HepG2 (cell line): ENCODE data around the gene ADAM15. TPM values are rescaled to one million over a fixed set of nuclear protein-coding genes. Genes with fewer than 3 reads are reported as not detected.

Source experiments
- AKNA ChIP-seq: sonication (generic); formaldehyde crosslinking; IDR thresholded peaks from 2 replicates; pipeline ENCODE4 v1.4.0; 2020; ENCODE audit warnings: missing genetic modification reagents, borderline replicate concordance
- DRAP1 ChIP-seq: IDR thresholded peaks from 2 replicates; pipeline ENCODE4 v1.6.1; 2016; ENCODE audit warnings: missing genetic modification reagents, missing compliant biosample characterization
- HDAC1 ChIP-seq: sonication (generic); formaldehyde crosslinking; IDR thresholded peaks from 2 replicates; pipeline ENCODE4 v1.5.1; 2020; ENCODE audit warnings: mild to moderate bottlenecking, missing genetic modification reagents
- HOXA7 ChIP-seq: sonication (generic); formaldehyde crosslinking; IDR thresholded peaks from 2 replicates; pipeline ENCODE4 v1.8.1; 2022; ENCODE audit warnings: mild to moderate bottlenecking, missing genetic modification reagents, moderate library complexity
- PHB2 ChIP-seq: fragments of 450-650 bp; IDR thresholded peaks from 2 replicates; pipeline ENCODE4 v1.6.1; 2018; ENCODE audit not compliant: partially characterized antibody
- SMAD3 ChIP-seq: sonication (generic); formaldehyde crosslinking; IDR thresholded peaks from 2 replicates; pipeline ENCODE4 v1.4.0; 2020; ENCODE audit warnings: missing genetic modification reagents
- SRY ChIP-seq: sonication (generic); formaldehyde crosslinking; IDR thresholded peaks from 2 replicates; pipeline ENCODE4 v1.8.0; 2022; ENCODE audit warnings: mild to moderate bottlenecking, missing genetic modification reagents
- TARDBP ChIP-seq: sonication (generic); formaldehyde crosslinking; IDR thresholded peaks from 2 replicates; pipeline ENCODE4 v1.8.0; 2022; ENCODE audit warnings: mild to moderate bottlenecking, missing genetic modification reagents
- ZBTB20 ChIP-seq: sonication (generic); formaldehyde crosslinking; IDR thresholded peaks from 2 replicates; pipeline ENCODE4 v1.8.1; 2023; ENCODE audit warnings: missing genetic modification reagents, low read depth, mild to moderate bottlenecking, borderline replicate concordance
- ZNF430 ChIP-seq: sonication (generic); formaldehyde crosslinking; IDR thresholded peaks from 2 replicates; pipeline ENCODE4 v1.9.0; 2021; ENCODE audit warnings: mild to moderate bottlenecking, missing genetic modification reagents
- ZNF557 ChIP-seq: sonication (generic); formaldehyde crosslinking; IDR thresholded peaks from 2 replicates; pipeline ENCODE4 v1.4.0; 2020; ENCODE audit warnings: missing genetic modification reagents
- ZNF724P ChIP-seq: sonication (generic); formaldehyde crosslinking; IDR thresholded peaks from 2 replicates; pipeline ENCODE4 v1.8.0; 2022; ENCODE audit warnings: missing genetic modification reagents, borderline replicate concordance
- ZNF83 ChIP-seq: sonication (generic); formaldehyde crosslinking; IDR thresholded peaks from 2 replicates; pipeline ENCODE4 v1.4.0; 2020; ENCODE audit warnings: missing genetic modification reagents, mild to moderate bottlenecking, borderline replicate concordance
- ZSCAN21 ChIP-seq: sonication (generic); formaldehyde crosslinking; IDR thresholded peaks from 2 replicates; pipeline ENCODE4 v1.8.0; 2022; ENCODE audit warnings: mild to moderate bottlenecking, missing genetic modification reagents, moderate library complexity, borderline replicate concordance
- polyA plus RNA-seq, 8 experiments: library from polyadenylated mRNA; depleted of rRNA in 3 of 8; stranded (reverse) in 7 of 8; unstranded in 1 of 8; fragments of >200 nt; fragmentation: Illumina TruSeq in 4 of 8; extraction: Trizol in 4 of 8; gene quantifications; 2 replicates each; pipeline versions ENCODE4 v1.2.1 to v1.2.3, GENCODE V29; 2011 to 2016; ENCODE audit warnings: low read depth in 4 of 8, missing spikeins in 1 of 8, mixed read lengths in 1 of 8; ENCODE audit not compliant: insufficient read depth in 1 of 8
- total RNA-seq, 5 experiments: library from RNA; depleted of rRNA; stranded (reverse); fragments of >200 nt; fragmentation: Illumina TruSeq; extraction: Trizol; gene quantifications; 2 replicates each; pipeline ENCODE4 v1.2.3, GENCODE V29; 2016; ENCODE audit warnings: low read depth in 1 of 5
- TF ChIP-seq, protein P1 (sequence below): sonication (generic); formaldehyde crosslinking; IDR thresholded peaks from 2 replicates; pipeline ENCODE4 v1.4.0; 2020; ENCODE audit warnings: mild to moderate bottlenecking, low read depth, missing genetic modification reagents
- TF ChIP-seq, protein P2 (sequence below): fragments of 450-650 bp; IDR thresholded peaks from 2 replicates; pipeline ENCODE4 v1.6.1; 2017; ENCODE audit warnings: mild to moderate bottlenecking

The ADAM15 gene
- total and polyA plus RNA-seq, 2 of the 13 experiments (the other 11 are each of a cell fraction or from before 2014, with no cell fraction given): 17.9 to 25.6 TPM

- TF ChIP-seq AKNA (CRISPR knock-in tag): no peak
- TF ChIP-seq ZNF724P (CRISPR knock-in tag): no peak
- no peak for TF ChIP-seq TARDBP (CRISPR knock-in tag)
- peak; percentile 86 for TF ChIP-seq DRAP1 (CRISPR knock-in tag)
- peak; percentile 38; the same call in 1 of the 2 replicates for TF ChIP-seq ZBTB20
- TF ChIP-seq HDAC1 (CRISPR knock-in tag): no peak
- TF ChIP-seq SMAD3 (CRISPR knock-in tag): no peak
- no peak for TF ChIP-seq ZSCAN21 (CRISPR knock-in tag)
- no peak for TF ChIP-seq HOXA7 (CRISPR knock-in tag)
- no peak for TF ChIP-seq ZNF557
- no peak for TF ChIP-seq SRY (CRISPR knock-in tag)
- TF ChIP-seq ZNF83 (CRISPR knock-in tag): no peak
- TF ChIP-seq, protein P1, sequence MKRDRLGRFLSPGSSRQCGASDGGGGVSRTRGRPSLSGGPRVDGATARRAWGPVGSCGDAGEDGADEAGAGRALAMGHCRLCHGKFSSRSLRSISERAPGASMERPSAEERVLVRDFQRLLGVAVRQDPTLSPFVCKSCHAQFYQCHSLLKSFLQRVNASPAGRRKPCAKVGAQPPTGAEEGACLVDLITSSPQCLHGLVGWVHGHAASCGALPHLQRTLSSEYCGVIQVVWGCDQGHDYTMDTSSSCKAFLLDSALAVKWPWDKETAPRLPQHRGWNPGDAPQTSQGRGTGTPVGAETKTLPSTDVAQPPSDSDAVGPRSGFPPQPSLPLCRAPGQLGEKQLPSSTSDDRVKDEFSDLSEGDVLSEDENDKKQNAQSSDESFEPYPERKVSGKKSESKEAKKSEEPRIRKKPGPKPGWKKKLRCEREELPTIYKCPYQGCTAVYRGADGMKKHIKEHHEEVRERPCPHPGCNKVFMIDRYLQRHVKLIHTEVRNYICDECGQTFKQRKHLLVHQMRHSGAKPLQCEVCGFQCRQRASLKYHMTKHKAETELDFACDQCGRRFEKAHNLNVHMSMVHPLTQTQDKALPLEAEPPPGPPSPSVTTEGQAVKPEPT (CRISPR knock-in tag): peak; percentile 100
- peak; percentile 6; the same call in 1 of the 2 replicates for TF ChIP-seq ZNF430 (CRISPR knock-in tag)
- no peak for TF ChIP-seq PHB2
- TF ChIP-seq, protein P2, sequence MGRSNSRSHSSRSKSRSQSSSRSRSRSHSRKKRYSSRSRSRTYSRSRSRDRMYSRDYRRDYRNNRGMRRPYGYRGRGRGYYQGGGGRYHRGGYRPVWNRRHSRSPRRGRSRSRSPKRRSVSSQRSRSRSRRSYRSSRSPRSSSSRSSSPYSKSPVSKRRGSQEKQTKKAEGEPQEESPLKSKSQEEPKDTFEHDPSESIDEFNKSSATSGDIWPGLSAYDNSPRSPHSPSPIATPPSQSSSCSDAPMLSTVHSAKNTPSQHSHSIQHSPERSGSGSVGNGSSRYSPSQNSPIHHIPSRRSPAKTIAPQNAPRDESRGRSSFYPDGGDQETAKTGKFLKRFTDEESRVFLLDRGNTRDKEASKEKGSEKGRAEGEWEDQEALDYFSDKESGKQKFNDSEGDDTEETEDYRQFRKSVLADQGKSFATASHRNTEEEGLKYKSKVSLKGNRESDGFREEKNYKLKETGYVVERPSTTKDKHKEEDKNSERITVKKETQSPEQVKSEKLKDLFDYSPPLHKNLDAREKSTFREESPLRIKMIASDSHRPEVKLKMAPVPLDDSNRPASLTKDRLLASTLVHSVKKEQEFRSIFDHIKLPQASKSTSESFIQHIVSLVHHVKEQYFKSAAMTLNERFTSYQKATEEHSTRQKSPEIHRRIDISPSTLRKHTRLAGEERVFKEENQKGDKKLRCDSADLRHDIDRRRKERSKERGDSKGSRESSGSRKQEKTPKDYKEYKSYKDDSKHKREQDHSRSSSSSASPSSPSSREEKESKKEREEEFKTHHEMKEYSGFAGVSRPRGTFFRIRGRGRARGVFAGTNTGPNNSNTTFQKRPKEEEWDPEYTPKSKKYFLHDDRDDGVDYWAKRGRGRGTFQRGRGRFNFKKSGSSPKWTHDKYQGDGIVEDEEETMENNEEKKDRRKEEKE: no peak
Measured at GRCh38 chr1:155001675-155002463, 49.2 kb upstream of the ADAM15 start (continued).
